Natural killer cell (primary cell): ENCODE measurements around the gene FAM187B. TPM values are rescaled to one million over a fixed set of nuclear protein-coding genes. Genes with fewer than 3 reads are reported as not detected.
A peak's percentile ranks its signal among the peaks of the same experiment; 100 is the strongest.

Experiments
- ATAC-seq, 3 donors: fragments of 150-1000 bp in 2 of 3; fragments of 200-7000 bp in 1 of 3; cut with Tn5 transposase; 1 replicate in 1 of 3; 2 replicates in 2 of 3; pipeline ENCODE4 v1.10.0; 2021; ENCODE audit warnings: mild to moderate bottlenecking in 2 of 3, moderate library complexity in 2 of 3
- DNase-seq, 2 donors: peaks; one replicate each; pipeline versions ENCODE4 v3.0.0 to v3.0.0-alpha.2; 2013 to 2021; ENCODE audit warnings: mixed read lengths in 1 of 2
- H3K27ac ChIP-seq: one replicate; pipeline ENCODE4 v1.5.1; 2013; ENCODE audit warnings: mild to moderate bottlenecking, low read length
- H3K27me3 ChIP-seq: one replicate; pipeline ENCODE4 v1.6.1; 2013; ENCODE audit warnings: low read length; ENCODE audit not compliant: control insufficient read depth, insufficient read depth
- H3K36me3 ChIP-seq: one replicate; pipeline ENCODE4 v1.6.1; 2013; ENCODE audit warnings: low read length; ENCODE audit not compliant: control insufficient read depth, insufficient read depth
- H3K4me1 ChIP-seq: one replicate; pipeline ENCODE4 v1.6.1; 2013; ENCODE audit warnings: low read length; ENCODE audit not compliant: control insufficient read depth, insufficient read depth
- H3K4me3 ChIP-seq: one replicate; pipeline ENCODE4 v1.5.1; 2013; ENCODE audit warnings: low read length
- H3K9me3 ChIP-seq: one replicate; pipeline ENCODE4 v1.6.1; 2013; ENCODE audit warnings: low read length; ENCODE audit not compliant: control insufficient read depth, insufficient read depth
- H3K27ac Mint-ChIP-seq, 2 donors: one replicate each; pipeline ENCODE4 v1.8.0; 2022; ENCODE audit warnings: mild to moderate bottlenecking in 2 of 2, mixed read lengths in 2 of 2, moderate library complexity in 1 of 2
- H3K27me3 Mint-ChIP-seq, 2 donors: one replicate each; pipeline ENCODE4 v1.8.0; 2022; ENCODE audit warnings: low read depth in 2 of 2, mixed read lengths in 2 of 2
- H3K36me3 Mint-ChIP-seq: one replicate; pipeline ENCODE4 v1.8.0; 2022; ENCODE audit warnings: mixed read lengths
- H3K4me1 Mint-ChIP-seq, 2 donors: one replicate each; pipeline ENCODE4 v1.8.0; 2022; ENCODE audit warnings: mixed read lengths in 2 of 2
- H3K4me3 Mint-ChIP-seq: one replicate; pipeline ENCODE4 v1.8.0; 2022; ENCODE audit warnings: mild to moderate bottlenecking, moderate library complexity, mixed read lengths
- H3K9me3 Mint-ChIP-seq, 2 donors: one replicate each; pipeline ENCODE4 v1.8.0; 2022; ENCODE audit warnings: mixed read lengths in 2 of 2
- CTCF ChIP-seq: fragments of 200-600 bp; IDR thresholded peaks from one replicate; pipeline ENCODE4 v1.8.0; 2022; ENCODE audit warnings: antibody characterized with exemption
- WGBS: methylation state at CpG from one replicate; pipeline ENCODE4 v1.1.7; 2013; ENCODE audit warnings: missing lambda C conversion rate; ENCODE audit not compliant: insufficient coverage; 5-methylcytosine and 5-hydroxymethylcytosine counted together
- intact Hi-C: fragments of 100-400 bp; cut with micrococcal nuclease; formaldehyde crosslinking; loops from one replicate; pipeline ENCODE4 v1.14.2; 2022
- total RNA-seq, 4 donors: library from RNA; stranded (reverse); fragments of 120-200 nt in 1 of 4; gene quantifications; one replicate each; pipeline versions ENCODE4 v1.2.3 to v1.2.4, GENCODE V29; 2013 to 2022

FAM187B gene
- total RNA-seq, 3 donors from 2014 or later (not counting 1 experiment from before 2014, with no cell fraction given), result not detected

- Histone ChIP-seq H3K4me1 (peaks cover 85% of the 10 kb centered on the region), H3K9me3 (peaks cover 4% of the 10 kb centered on the region), H3K27me3 (no peaks in the 10 kb centered on the region), H3K36me3 (no peaks in the 10 kb centered on the region), H3K4me3 (no peak overlapping the region), H3K27ac (peak overlapping the region; percentile 99)
- intact Hi-C loops, result loop anchor here (5.0 kb wide), 3 partner anchors 70 to 335 kb away; partner anchors contain the start of genes FXYD7 and TMEM147
- Mint-ChIP-seq H3K27ac (peak overlapping the region; percentile 95 to 96), H3K36me3 (no peaks in the 10 kb centered on the region), H3K9me3 (no peaks in the 10 kb centered on the region), H3K4me3 (peak overlapping the region; percentile 88), H3K4me1 (peaks cover 60 to 69% of the 10 kb centered on the region in 2 donors), H3K27me3 (no peaks in the 10 kb centered on the region)
- WGBS, result 38% methylated on average over 7 of the region's 7 CpGs
- no peak for TF ChIP-seq CTCF
- ATAC-seq (no peak), DNase-seq (no peak)
These were observed 16.3 kb downstream of the FAM187B start for GRCh38 chr19:35212241-35212640.

DNA sequence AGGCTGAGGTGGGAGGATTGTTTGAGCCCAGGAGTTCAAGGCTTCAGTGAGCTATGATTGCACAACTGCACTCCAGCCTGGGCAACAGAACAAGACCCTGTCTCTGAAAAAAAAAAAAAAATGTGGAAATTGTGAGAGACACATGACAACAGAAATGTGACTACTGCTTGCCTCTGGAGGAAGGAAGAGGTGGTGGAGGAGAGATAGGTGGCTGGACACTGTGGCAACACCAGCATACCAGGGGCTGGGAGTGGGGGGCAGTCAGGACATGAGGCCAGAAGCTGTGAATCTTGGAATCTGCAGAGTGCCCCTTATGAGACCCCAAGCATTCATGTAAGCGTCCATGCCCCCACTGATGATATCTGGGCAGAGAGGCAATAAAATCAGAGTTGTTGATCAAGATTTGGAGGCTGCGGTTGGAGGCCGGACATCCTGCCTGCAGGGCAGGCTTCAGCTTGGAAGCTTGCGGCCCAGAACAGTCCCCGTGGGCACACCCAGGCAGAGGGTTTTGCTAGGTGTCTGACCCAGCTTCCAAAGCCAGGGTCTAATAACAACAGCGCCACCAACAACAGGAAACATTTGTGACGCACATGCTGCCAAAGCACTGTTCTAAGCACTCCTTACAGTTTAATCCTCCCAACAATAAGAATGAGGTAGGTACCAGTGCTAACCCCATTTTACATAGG is 16.9 kb downstream of the FAM187B start:
- H3K9me3 Mint-ChIP-seq, result no peaks in the 10 kb centered on the region
- H3K9me3 ChIP-seq, result peaks cover 4% of the 10 kb centered on the region
- peaks cover 63 to 70% of the 10 kb centered on the region in 2 donors for H3K4me1 Mint-ChIP-seq
- no peak overlapping the region for H3K4me3 ChIP-seq
- intact Hi-C loops, result loop anchor here (2.0 to 5.0 kb wide), 4 partner anchors 55 to 336 kb away; partner anchors contain the start of genes FXYD7 and TMEM147
- peak overlapping the region; percentile 99 for H3K27ac ChIP-seq
- H3K27me3 ChIP-seq, result no peaks in the 10 kb centered on the region
- WGBS, result 6% methylated on average over 7 of the region's 7 CpGs
- H3K4me1 ChIP-seq, result peaks cover 86% of the 10 kb centered on the region
- no peaks in the 10 kb centered on the region for H3K27me3 Mint-ChIP-seq
- ATAC-seq, result peak; percentile 47 to 73 (median 61)
- no peak for TF ChIP-seq CTCF
- H3K4me3 Mint-ChIP-seq, result peak overlapping the region; percentile 88
- DNase-seq, result peak; percentile 80 to 93
- no peaks in the 10 kb centered on the region for H3K36me3 ChIP-seq
- peak overlapping the region; percentile 95 to 96 for H3K27ac Mint-ChIP-seq
- H3K36me3 Mint-ChIP-seq, result no peaks in the 10 kb centered on the region

- no peaks in the 10 kb centered on the region for H3K36me3 Mint-ChIP-seq
- intact Hi-C loops, result loop anchor here (2.0 to 5.0 kb wide), 4 partner anchors 57 to 338 kb away; partner anchors contain the start of genes FXYD7 and TMEM147
- WGBS, result 92% methylated on average over 4 of the region's 4 CpGs
- Histone ChIP-seq H3K4me3 (no peak overlapping the region), H3K9me3 (peaks cover 4% of the 10 kb centered on the region), H3K27ac (peak overlapping the region; percentile 99), H3K27me3 (no peaks in the 10 kb centered on the region), H3K4me1 (peaks cover 88% of the 10 kb centered on the region), H3K36me3 (no peaks in the 10 kb centered on the region)
- no peak for DNase-seq
- no peaks in the 10 kb centered on the region for H3K27me3 Mint-ChIP-seq
- no peak for ATAC-seq
- H3K4me1 Mint-ChIP-seq, result peaks cover 70 to 74% of the 10 kb centered on the region in 2 donors
- TF ChIP-seq CTCF, result no peak
- no peak overlapping the region for H3K4me3 Mint-ChIP-seq
- H3K27ac Mint-ChIP-seq, result peak overlapping the region; percentile 95 to 96
- no peaks in the 10 kb centered on the region for H3K9me3 Mint-ChIP-seq
These were observed 18.9 kb downstream of the FAM187B start for GRCh38 chr19:35209646-35210045.
